ENCODE results near the gene PAX2.

DNA sequence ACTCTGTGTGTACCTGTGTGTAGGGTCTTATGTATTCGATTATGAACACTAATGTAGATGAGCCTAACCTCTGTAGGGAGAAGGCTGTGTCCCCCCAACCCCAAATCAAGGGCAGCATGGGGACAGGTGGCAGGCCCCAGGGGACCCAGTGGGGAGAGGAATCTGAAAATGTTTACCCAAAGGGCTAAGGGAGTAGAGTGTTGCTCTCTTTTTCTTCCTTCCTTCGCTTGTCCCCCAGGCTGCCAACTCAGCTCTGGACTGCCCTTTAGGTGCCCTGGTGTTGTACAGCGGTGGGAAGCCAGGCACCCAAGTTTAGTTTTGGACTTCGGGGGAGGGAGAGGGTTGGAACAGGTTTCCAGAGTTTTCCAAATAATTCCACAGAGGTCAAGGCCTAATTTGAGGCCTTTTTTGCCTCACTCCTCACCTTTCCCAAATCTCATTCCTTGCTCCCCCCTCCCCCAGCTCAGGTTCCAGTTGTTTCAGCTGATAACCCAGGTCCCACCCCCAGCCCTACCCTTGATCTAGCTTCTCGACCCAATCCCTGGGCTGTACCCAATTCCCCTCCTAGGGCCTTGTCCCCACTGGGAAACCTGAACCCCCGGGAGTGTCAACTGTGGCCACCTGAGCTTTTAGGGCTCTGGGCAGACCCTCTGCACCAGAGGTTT lies 9.1 kb upstream of the PAX2 start:
- TF ChIP-seq, protein P1, sequence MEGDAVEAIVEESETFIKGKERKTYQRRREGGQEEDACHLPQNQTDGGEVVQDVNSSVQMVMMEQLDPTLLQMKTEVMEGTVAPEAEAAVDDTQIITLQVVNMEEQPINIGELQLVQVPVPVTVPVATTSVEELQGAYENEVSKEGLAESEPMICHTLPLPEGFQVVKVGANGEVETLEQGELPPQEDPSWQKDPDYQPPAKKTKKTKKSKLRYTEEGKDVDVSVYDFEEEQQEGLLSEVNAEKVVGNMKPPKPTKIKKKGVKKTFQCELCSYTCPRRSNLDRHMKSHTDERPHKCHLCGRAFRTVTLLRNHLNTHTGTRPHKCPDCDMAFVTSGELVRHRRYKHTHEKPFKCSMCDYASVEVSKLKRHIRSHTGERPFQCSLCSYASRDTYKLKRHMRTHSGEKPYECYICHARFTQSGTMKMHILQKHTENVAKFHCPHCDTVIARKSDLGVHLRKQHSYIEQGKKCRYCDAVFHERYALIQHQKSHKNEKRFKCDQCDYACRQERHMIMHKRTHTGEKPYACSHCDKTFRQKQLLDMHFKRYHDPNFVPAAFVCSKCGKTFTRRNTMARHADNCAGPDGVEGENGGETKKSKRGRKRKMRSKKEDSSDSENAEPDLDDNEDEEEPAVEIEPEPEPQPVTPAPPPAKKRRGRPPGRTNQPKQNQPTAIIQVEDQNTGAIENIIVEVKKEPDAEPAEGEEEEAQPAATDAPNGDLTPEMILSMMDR (IDR thresholded peaks at IDR 0.05), result no peak
- no peak for TF ChIP-seq POLR2A (IDR thresholded peaks at IDR 0.05)

Data from testis (tissue), 2 donors.